ENCODE data around the gene PIK3C2G.

Gene PIK3C2G

DNA sequence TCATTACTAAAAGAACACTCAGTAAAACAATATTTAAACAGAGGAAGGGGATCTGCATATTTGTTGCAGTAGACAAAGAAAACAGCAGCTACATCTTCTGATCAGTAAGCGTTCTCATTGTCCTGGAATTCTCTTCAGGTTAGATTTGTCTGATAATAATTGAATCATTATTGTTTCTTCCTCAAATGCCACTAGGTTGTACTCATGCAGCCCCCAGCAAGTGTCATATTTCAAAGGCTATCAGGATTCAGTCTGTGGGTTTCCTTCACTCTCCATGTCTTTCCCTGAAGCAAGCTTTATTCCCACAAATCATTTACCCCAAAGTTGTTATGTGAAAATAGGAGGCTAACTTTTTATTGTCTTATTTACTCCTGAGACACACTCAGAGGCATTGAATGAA is 14.7 kb downstream of the PIK3C2G start:
- DNase-seq = no peak

DNA sequence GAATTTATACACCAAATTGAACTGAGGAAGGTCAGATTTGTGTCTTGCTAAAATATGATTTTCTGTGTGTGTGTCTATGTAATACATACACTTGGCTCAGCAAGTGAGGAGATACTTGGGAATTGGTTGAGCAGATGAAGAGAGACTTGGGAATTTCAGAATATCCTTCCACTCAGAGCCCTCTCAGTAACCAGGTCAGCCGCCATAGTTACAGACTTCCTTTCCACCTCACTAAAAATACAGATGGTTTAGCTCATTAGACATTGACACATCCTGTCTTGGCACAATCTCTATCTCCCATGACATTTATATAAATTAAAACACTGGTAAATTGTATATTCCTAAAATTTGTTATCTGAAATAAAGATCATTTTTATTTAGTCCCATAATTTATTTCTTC is 15.9 kb downstream of the PIK3C2G start:
- no peak for DNase-seq

DNA sequence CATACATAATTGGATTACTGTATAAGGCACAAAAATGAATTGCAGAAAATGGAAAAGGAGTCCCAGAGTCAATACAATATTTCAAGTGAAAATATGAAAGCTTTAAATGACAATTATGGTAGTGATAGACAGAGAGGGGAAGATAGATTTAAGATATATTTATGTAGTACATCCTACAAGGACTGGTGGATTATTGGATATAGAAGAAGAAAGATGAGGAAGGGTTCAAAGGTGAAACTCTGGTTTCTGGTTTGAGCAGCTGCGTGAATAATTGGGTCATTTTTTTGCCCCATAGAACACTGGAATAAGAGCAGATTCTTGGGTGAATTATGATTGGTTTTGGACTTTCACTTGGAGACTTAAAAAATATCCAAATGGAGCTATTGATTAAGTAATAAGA is 19.4 kb downstream of the PIK3C2G start:
- no peak for DNase-seq

DNA sequence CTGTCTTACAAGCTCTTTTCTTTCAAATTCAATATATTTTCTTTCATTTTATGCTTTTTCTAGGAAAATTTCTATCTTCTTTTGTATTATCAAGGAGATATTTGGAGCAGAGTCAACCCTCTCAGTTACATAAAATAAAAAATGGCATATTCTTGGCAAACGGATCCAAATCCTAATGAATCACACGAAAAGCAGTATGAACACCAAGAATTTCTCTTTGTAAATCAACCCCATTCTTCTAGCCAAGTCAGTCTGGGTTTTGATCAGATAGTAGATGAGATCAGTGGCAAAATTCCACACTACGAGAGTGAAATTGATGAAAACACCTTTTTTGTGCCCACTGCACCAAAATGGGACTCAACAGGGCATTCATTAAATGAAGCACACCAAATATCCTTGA is 20.6 kb downstream of the PIK3C2G start:
- no peak for DNase-seq

DNA sequence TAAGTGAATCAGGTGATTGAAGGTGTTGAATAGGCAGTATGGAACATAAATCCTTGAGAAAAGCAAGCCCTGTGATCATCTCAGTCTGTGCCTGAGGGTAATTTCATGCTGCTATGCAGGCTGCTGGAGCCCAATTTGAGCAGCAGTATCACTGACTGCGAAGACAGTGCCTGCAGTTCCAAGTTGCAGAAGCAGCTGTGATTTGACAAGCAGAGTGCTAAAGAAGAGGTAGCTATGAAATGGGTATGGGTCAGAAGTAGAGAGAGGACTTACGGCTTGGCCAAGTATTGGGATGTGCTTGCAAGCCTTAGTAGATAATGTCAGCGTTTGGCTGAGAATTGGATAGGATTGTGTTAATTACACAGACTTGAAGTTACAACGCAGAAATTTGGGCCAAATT is 22.5 kb downstream of the PIK3C2G start:
- no peak for DNase-seq

DNA sequence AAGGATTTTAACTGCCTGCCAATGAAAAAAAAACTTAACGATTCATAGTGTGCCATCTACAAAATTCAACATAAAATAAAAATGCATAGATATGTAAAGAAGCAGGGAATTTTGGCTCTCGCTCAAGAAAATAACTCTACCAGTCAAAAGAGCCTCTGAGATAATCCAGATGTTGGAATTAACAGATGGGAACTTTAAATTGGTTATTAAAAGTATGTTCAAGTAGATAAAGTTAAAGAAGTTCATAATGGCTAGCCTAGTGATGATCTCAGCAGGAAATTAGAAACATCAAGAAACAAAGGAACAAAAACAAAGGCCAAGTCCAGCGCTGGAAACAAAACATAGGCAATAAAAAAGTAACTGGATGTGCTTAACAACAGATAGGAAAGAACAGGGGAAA is 23.1 kb downstream of the PIK3C2G start:
- DNase-seq = no peak

DNA sequence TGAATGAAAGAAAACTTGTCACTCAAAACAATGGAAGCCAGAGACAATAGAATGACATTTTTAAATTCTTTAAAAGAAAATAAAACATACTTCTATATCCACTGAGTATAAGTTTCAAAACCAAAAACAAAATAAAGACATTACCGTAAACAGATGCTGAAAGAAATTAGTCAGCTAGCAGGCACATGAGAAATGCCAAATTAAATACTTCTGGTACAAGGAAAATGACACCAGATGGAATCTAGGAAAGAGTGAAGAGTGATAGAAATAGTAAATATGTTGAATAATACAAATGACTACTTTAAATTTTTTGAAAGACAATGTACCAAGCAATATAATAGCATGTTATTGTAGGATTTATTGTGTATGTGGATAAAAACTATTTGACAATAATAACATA is 23.8 kb downstream of the PIK3C2G start:
- DNase-seq = no peak

DNA sequence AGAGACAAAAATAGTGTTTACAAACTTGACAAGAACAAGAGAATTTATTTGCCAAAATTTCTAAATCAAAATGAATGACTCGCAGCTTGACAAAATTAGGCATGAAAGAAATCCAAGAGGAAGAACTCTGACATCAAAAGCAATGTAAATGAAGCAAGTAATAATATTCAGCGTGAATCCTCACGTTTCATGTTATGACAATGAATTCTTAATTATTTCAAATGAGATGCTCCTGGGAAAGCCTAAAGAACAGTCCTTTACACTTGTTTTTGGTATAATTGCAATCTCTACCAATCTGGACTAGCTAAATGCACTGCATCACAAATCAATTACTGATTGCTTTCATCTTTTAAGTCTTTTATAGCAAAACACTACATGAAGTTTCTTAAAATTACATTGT is 29.1 kb downstream of the PIK3C2G start:
- DNase-seq = no peak

DNA sequence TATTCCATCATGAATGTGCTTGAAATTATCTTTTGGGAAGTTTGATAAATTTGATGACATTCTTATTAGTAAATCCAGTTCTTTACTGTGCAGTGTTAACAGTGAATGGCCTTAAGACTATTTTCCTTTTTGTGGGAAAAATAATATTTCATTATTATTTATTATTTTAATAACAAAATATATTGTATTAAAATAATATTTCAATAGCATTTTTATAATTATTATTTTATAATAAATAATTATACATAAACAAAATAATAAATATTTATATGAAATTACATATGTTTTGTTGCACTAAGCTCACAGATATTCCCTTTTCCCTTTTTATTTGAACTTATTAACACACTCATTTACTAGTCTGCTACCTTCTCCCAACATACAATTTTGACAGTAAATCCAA is 33.6 kb downstream of the PIK3C2G start:
- DNase-seq = no peak

DNA sequence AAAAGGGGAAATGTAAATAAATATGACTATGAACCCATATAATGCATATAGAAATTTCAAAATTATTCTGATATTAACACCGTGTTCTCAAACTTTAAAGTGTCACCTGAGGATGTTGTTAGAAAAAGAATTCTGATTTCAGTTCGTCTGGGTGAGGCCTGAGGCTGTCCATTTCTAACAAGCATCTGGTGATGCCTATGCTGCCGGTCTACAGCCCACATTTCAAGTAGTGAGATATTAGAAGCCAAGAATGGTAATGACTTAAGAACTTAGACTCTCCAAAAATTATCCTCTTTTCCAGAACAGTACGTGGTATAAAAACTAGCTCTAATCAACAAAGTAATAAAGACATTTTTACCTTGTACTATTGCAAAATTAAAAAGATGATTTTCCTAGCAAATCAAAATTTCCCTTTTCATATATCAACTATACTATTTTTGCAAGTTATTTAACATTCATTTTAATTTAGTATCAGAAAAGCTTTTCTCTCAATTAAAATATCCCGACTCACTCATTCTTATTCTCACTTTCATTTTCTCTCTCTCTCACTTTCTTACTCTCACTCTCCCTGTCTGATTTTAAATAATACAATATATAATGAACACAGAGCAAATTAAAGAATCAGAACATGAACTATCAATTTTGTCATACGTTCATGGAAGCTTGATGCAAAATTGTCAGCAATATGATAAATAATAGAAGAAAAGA is 35.0 kb downstream of the PIK3C2G start:
- DNase-seq = no peak

DNA sequence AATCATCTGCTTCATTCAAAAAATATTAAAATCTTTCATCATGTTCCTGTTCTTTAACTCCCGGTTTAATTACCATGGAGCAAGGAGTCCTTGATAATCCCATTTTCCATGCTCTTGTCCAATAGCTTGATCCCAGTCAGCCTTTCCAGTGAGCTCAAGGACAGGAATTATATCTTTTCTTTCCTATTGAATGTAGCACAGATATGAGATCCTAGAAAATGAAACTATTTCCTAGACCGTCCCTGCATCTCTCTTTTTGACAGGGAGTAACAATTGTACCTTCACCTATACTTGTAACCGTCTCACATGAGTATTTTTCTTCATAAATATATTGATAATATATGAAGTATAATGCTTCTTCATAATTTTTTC is 35.6 kb downstream of the PIK3C2G start:
- no peak for DNase-seq

DNA sequence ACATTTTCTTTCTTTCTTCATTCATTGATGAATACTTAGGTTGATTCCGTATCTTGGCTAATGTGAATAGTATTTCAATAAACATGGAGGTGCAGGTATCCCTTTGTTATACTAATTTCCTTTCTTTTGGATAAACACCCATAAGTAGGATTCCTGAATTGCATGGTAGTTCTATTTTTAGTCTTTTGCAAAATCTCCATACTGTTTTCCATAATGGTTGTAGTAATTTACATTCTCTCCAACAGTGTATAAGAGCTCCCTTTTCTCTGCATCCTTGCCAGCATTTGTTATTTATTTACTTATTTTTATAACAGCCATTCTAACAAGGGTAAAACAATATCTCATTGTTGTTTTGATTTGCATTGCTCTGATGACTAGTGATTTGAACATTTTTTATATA is 36.6 kb downstream of the PIK3C2G start:
- DNase-seq = no peak

DNA sequence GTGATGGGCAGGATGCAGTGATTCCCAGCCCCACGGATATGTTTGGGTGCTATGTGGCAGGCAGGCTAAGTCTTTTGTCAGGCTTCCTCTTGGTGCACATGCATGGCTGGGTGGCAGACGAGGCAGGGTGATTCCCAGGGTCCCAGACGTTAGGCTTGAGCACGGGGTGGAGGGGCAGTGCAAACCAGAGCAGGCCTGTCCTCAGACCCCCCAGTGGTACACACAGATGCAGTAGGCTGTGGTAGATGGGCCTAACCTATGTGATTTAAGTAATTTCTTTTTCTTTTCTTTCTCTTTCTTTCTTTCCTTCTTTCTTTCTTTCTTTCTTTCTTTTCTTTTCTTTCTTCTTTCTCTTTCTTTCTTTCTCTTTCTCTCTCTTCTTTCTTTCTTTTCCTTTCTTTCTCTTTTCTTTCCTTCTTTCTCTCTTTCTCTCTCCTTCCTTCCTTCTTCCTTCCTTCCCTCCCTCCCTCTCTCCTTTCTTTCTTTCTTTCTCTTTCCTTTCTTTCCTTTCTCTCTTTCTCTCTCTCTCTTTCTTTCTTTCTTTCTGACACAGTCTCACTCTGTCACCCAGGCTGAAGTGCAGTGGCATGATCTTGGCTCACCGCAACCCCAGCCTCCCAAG is 41.6 kb downstream of the PIK3C2G start:
- DNase-seq = no peak

DNA sequence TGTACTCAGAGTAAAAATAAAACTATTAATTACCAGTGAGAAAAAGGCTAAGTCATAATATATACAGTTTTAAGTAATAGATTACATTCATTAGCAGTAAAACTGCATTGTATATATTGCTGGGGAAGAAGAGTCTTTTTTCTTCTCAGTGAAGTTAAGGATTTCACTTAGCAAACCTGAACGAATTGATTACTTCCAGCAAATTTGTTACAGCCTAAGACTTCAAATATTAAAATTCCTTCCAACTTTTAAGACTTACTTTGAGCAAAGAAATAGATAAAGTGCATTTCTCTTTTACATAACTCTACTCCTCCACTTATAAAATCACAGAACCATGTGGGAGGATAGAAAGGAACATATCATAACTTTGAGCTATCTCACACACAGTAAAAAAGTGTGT is 43.3 kb downstream of the PIK3C2G start:
- DNase-seq = no peak

DNA sequence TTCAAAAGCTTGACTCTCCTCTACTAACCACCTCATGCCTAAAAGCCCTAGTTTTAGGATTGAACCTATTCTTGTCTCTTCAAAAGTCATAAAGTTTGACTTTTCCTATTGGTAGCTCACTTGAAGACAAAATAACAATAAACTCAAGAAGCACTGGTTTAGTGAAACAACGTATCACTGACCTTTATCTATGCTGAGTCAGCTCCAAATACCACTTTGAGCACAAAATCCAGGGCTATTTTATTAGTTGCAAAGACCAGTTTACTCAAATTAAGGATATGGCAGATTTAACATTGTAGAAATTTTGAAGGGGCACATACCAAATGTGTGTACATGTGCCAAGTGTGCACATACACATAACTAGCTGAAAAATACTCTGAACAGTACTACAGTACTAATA is 45.0 kb downstream of the PIK3C2G start:
- no peak for DNase-seq

DNA sequence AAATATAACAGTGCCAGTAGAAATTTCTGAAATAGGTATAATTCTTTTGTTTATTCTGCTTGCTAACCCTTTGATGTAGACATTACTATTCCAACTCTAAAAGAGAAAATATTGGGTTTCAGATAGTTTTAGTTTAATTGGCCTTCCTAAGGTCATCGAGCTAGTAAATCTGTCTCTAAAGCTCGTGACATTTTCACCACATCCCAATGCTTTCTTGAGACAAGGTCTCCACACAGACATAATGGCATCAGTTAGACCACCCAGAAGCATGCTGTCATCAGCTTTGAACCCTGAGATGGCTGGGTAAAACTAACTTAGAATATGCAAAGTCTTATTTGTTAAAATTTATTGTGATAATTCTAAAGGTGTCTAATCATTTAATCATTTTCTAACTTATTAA is 52.0 kb downstream of the PIK3C2G start:
- DNase-seq = no peak

DNA sequence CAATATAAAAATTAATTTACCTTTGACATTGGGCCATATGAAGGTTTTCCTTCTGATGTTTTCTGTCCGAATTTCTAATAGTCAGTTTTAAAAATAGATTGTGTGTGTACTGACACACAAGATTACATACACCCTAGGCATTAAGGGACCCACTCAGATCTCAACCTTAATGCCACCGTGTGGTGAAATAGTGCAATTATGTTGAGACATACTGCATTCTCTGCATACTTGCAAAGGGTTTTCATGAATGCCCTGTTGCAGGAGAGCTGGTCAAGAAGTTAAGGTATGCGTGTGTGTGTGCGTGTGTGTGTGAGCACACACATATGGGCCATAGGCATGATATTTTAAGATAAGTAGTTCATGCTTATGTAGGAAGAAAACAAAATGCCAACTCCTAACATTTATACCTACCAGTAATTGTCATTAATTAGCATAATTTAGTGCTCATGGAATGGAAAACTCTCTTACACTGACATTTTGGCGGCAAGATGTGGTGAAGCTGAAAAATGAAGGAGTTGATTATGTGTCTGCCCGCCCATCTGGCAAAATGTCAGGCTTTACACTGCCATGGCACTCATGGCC is 58.8 kb downstream of the PIK3C2G start:
- peak; percentile 14 for DNase-seq

DNA sequence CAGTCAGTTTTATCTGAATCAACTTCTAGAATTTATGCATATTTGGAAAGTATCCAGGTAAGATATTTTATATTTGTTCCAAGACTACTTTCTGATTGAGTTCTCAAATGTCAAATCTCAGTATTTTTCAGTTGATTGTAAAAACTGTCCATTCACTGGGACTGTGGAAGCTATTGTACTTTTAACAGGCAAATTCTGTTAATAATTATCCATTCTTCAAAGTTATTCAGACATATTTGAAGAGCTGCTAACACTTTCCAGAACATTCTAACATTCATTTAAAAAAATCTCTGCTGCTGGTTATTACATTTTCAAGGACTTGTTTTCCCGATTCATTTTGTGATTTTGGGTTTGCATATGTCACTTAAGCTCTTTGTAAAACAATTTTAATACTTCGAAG is 59.7 kb downstream of the PIK3C2G start:
- no peak for DNase-seq

DNA sequence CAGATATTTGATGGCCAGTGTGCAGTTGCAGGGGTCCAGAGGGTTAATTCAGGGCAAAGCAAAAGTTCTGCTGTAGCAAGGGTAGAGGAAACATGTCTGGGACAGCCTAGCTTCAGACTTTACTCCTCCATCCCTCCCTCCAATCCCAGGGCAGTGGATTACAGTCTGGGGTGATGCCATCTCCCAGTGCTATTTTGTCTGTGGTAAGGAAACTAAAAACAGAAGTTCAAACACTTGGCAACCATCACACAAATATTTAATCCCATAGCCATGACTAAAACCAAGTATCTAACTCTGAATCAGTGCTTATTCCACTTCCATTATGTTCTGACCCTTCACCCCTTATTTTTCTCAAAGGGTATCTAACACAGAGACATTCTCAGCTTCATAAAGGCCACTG is 61.8 kb downstream of the PIK3C2G start:
- DNase-seq = no peak

DNA sequence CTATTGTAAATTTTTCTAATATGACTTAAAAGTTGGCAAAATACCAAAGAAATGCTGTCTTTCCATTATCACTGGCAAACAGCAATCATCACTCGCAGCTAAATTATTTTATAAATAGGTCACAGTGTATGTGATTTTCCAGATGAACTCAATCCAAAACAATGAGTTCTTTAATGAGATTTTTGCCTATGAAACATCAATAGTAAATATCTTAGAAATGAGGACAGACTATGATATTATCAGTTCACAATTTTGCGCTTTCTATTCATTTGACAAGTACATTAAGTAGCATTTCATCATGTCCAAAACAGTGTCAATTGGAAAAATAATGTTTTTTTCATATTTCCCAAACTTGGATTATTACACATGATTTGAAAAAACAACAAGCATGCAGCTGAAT is 65.7 kb downstream of the PIK3C2G start:
- DNase-seq = no peak

DNA sequence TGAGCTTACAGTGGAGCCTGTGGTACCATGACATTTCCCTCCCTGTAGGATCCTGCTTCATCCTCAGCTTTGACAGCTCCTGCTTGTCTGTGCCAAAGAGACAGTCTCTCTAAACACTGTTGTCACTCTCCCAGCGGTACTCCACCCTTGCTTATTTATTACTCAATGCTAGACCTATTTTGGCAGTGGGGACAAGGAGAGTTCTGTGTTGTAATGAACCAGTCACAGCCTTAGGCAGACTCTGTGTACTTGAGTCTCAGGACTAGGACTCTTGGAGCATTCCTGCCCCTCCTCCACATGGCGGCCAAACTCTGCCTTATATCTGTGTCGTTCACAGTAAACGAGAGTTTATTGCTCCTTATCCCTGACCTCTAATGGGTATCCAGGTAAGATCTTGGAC is 70.9 kb downstream of the PIK3C2G start:
- DNase-seq = no peak

DNA sequence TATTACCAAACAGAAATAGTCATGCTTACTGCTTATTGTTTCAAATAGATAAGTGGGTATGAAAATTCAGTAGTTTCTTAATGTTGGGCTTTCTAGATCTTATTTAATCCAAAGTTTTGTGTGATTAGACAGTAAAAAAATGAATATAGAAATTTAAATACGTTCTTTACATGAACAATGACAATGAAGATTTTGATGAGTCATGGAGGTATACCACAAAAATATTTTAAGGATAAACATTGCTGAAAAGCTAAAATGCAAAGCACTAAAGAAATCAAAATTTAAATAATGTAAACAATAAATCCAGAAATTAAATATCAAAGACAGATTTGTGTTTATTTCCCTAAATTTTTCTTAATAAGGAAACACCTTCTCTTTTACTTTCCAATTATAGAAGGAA is 78.3 kb downstream of the PIK3C2G start:
- DNase-seq = no peak

DNA sequence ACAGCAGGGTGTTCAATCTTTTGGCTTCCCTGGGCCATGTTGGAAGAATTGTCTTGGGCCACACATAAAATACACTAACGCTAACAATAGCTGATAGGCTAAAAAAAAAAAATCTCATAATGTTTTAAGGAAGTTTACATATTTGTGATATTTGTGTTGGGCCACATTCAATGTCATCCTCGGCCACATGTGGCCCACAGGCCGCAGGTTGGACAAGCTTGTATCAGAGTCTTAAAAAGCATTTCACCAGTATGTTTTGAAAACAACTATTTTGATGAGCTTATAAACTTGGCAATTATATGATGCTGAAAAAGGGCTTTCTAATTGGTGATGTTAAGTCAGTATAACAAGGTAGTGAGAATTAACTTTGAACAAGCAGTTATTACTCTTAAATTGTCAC is 78.9 kb downstream of the PIK3C2G start:
- no peak for DNase-seq

DNA sequence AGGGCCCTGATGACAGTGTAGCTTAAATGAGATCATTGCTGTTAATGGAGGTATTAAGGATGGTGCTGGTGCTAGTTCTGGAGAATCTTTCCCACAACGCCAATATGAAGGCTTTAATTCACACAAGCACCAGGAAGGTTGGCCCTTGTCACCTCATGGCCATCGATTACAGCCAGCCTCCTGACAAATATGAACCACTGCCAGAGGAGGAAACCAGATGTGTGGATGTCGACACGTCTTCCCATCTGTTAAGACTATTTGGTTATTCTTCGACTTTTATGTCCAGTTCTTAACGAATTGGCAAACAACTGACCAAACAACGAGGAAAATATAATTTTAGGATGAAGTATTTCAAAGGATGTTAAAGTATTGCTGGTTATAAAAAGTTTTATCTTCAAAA is 79.5 kb downstream of the PIK3C2G start:
- no peak for DNase-seq

DNA sequence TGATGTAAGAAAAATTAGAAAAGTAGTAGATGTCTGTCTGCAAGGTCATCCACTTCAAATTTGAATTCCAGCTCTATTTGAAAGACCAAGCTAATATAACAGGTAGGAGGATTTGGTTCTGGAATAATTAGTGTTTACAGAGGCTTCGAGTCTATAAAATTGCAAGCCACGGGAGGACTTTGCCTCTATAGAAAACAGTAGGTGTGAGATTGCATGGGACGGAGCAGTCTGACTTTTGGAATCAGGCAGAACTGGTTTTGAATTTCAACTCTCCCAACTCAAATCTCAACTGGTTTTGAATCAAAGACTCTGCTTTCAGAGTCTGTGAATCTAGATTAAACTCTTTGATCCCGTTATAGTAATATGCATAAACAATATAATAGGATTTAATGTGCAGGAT is 82.4 kb downstream of the PIK3C2G start:
- no peak for DNase-seq
